ENCODE results near the gene FUT8.

Gene FUT8

DNA sequence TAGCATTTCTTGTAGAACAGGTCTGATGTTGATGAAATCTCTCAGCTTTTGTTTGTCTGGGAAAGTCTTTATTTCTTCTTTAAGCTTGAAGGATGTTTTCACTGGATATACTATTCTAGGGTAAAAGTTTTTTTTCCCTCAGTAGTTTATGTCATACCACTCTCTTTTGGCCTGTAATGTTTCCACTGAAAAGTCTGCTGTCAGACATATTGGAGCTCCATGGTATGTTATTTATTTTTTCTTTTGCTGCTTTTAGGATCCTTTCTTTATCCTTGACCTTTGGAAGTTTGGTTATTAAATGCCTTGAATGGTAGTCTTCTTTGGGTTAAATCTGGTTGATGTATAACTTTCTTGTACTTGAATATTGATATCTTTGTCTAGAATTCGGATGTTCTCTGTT, 306.1 kb downstream of the FUT8 start:
- no peak for DNase-seq

DNA sequence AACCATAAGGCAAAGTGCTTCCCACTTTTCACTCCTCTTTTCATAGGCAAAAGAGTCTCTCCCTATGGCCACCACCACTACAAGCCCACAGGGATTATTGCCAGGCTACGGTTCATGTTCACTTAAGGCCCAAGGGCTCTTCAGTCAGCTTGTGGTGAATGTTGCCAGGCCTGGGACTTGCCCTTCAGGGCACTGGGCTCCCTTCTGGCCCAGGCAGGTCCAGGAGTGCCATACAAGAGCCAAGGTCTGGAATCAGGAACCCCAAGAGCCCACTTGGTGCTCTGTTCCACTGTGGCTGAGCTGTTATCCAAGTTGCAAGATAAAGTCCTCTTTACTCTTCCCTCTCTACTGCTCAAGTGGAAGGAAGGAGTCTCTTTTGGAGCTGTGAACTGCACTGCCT, 307.6 kb downstream of the FUT8 start:
- DNase-seq = no peak

- DNase-seq = no peak
These were observed 308.2 kb downstream of the FUT8 start for GRCh38 chr14:65720743-65721142.

DNA sequence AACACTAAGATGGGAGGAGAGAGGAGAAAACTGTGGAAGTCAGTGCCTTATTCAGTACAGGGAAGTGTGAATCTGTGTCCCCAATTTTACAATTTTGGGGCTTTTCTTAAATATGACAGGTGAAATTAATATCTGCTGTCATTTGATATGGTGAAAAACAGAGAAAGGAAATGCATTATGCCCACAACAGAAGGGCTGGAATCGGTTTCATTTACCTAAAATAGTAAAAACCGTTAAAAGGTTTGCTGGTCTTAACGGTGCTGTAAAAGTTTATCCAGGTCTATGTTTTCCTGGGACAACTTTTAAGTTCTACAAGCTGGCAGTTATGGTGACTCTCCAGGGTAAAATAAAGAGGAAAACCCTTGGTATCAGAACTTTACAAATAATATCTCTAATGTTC, 310.8 kb downstream of the FUT8 start:
- DNase-seq = no peak

- no peak for DNase-seq
These were observed 316.1 kb downstream of the FUT8 start for GRCh38 chr14:65728604-65729003.

DNA sequence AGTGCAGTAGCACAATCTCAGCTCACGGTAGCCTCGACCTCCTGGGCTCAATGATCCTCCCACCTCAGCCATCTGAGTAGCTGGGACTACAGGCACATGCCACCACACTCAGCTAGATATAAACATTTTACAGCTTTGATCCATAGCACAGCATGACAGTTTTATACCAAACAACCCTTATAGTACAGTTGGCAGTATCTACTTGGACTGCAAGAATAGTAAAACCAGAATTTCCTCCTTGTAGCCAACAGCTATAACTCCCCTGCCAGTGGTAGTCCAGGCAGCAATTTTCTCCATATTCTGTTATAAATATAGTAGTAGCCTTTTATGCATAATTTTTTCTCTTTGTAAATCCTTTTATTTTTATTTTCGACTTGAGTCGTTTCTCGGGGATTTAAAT, 317.0 kb downstream of the FUT8 start:
- DNase-seq = no peak

DNA sequence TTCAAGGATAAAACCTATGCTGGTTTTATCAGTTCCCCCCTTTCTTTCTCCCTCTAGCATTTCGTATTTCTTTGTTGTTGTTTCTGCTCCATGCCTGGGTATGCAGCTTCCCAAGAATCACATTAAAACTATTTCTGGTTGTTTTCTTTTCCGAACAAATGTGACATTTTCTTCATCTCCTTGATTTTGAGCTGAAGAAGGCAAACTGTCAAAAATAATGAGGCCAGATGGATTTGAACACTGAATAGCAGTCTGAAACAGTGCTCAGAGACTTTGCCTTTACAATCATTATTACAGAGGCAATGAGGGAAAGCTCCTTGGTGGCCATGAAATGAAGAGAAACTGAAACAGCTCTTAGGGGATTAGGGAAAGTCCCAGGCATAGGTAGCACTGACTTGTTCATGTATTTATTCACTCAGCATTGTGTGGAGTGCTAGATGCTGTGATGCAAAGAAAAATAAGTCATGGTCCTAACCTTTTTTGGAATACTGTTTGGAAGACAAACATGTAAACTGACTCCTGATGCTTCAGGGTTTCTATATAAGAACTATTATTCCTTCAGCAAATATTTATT, 319.5 kb downstream of the FUT8 start:
- DNase-seq = no peak

DNA sequence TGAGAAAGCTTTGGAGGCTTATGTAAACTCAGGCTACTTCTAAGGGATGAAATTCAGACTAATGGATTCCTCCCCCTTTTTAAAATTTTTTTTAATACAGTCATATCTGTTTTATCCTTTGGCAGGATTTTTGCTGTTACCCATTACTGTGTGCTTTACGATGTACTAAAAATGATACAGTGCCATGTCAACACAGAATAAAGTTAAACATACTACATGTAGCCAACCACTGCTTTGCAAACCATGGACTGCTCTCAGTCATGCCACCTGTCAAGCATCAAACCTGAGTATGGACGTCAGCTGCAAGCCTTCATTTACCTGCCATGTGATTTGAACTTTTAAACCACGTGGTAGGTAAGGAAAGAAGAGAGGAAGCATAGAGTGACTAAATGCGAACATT, 325.8 kb downstream of the FUT8 start:
- no peak for DNase-seq

DNA sequence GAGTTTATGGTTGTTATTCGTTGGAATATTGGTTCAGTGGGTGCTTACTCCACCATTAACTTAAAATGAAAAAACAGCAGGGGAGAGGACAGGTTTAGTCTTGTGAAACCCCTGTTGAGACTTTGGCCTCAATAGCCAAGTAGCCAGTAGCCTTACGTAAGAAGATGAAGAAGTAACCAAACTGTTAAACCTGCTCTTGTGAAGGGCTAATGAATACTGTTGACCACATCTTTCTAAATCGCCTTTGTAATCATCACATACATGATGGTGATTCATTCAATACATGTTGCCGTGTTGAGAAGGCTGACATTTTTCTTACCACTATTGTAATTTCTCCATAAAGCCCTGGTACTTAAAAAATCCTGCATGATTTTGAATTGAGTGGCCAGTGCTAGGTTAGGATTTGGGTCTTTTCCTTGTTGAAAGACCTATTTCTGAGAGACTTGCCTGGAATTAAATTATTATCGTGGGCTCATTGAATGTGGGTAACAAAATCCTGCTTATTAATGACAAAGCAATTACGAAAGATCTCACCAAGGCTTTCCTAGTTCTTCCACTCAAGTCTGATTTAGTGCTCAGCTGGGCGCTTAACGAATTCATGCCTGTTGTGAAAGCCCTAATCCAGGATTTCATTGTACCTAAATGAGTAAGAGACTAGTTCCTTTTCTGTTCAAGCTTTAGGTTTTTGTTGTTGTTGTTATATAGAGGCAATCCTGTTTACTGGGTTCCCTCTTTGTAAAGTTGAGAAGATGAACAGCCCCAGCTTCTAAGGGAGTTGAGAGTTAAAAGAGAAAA, 333.1 kb downstream of the FUT8 start:
- no peak for DNase-seq

- DNase-seq = no peak
These were observed 336.3 kb downstream of the FUT8 start for GRCh38 chr14:65748796-65749195.

DNA sequence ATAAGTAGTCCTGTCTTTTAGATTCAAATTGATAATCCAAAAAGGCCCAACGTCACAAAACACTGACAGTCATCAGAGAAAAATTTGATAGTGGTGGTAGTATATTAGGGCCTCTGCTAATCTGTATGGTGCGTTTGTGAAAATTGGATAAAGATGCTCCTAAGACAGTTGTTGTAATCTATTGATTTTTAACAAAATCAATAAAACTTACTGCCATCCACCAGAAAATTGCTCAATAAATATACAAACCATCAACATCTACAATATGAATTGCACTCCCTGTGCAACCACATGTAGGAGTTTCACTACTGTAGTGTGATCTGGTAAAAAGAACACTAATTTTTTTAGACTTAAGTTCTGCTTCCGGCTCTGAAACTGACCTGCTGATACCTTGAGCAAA, 336.8 kb downstream of the FUT8 start:
- DNase-seq = no peak

DNA sequence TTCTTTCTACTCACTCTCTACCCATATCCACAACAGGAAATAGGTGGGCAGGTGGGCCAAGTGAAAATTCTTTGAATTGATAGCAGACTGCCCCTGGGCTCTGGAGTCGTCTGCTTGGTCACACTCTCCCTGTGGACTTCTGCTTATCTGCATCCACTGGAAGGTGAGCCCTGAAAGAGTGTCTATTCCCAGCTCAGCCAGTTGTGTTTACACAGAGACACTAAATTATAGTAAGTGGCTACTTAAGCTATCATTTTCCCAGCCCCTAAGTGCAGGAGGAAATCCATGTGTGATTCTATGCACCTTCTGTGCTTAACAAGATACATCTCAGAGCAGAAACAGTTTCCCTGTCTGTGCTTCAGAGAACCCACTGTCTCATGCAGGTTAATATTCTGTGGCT, 338.4 kb downstream of the FUT8 start:
- DNase-seq = no peak

DNA sequence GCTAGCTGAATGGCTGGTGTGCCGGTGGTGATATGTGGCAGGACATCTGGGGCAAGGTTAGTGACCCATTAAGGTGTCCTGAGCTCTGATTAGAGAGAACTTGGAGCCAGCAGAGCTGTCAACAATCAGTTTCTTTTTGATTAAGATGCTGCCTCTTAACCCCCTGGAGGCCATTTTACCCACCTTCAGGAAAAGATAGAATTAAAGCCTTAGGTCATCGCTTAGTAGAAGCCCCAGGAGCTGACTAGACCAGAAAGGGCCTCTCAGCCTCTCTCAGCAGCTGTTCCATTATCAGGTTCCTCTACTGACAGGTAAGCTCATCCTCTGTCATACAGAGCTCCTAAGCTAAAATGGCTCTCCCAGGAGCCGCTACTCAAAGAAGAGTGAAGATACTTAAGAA, 339.0 kb downstream of the FUT8 start:
- DNase-seq = no peak

- no peak for DNase-seq
These were observed 340.5 kb downstream of the FUT8 start for GRCh38 chr14:65753061-65753460.

GRCh38 chr14:65755331-65755730, 342.8 kb downstream of the FUT8 start:
- DNase-seq = no peak

DNA sequence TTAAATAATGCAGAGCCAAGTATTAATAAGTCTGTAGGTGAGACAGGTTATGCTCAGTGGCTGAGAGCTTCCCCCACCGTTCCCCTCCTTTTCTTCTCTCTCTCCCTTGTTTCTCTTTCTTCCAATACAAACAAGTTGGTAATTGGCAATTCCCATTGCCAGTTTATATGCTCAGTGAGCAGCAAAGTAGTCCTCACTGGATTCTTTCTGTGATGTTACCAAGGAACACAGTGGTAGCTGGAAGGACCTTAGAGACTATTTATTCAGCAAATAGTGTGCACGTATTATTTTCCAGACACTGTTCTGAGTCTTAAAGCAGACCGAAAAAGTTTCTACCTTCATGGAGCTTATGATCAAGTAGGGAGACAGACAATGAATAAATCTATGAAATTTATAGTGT, 344.4 kb downstream of the FUT8 start:
- DNase-seq = no peak

- DNase-seq = no peak
These were observed 356.6 kb downstream of the FUT8 start for GRCh38 chr14:65769151-65769550.

DNA sequence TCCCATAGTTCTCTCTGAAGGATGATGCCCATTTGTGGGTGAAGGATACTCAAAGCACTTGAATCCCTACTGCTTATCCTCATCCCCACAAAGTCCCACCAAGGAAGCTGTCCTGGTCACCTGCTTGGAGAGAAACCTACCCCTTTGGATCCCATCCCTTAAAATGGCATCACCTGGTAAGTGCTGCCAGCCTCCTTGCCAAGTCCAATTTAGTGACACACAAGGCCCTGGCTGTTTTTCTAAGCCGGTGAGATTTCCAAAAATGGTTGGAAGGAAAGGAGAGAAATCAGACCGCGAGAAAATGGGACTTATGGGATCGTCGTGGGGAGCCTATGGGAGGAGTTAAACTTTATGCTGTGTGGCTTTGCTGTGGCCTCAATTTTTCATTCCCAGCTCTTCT, 358.2 kb downstream of the FUT8 start:
- no peak for DNase-seq

DNA sequence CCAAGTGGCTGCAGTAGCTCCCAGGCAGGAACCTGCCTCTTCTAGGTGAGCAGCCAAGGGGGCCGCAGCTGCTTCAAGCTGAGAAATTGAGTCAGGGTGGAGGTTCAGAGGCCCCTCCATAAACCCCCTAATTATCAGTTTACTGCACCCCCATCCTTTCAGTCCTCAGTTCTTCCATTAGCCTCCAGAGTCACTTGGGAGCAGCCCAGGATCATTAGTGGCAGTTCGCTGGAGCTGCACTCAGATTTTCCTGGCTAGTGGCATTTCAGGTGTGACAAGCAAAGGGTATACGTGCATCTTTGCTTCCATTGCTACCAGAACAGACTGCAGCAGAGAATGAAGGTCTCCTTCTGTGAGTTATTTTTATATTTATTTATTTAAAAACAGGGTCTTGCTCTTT, 358.7 kb downstream of the FUT8 start:
- no peak for DNase-seq

DNA sequence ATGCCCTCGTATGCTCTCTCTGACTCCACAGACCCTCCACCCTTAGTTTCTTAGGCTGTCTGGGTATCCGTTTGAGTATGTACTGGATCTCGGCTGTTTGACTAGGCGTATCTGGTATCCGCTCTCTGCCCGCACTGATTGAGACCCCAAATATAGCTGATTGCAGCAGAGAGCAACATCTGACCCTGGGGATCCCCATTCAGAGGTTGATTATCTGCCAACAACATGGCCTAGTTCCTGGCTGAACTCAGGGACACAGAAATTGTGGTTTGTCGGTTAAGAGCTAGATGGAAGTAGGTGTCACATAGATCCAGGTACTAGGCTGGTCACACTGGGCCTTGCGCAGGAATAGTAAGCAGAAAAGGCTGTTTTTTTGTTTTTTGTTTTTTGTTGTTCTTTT, 359.9 kb downstream of the FUT8 start:
- no peak for DNase-seq

- DNase-seq = no peak
These were observed 360.5 kb downstream of the FUT8 start for GRCh38 chr14:65772921-65773574.

- DNase-seq = no peak
These were observed 361.5 kb downstream of the FUT8 start for GRCh38 chr14:65774041-65774440.

- DNase-seq = no peak
These were observed 363.8 kb downstream of the FUT8 start for GRCh38 chr14:65776193-65776852.

- DNase-seq = no peak
These were observed 368.0 kb downstream of the FUT8 start for GRCh38 chr14:65780566-65780965.

All from activated CD4-positive, CD25-positive, alpha-beta regulatory T cell (primary cell).